ENCODE results near the gene CEP89. TPM values are rescaled to one million over a fixed set of nuclear protein-coding genes. Genes with fewer than 3 reads are reported as not detected.

CEP89 gene
- total RNA-seq, 4 donors from 2014 or later, result 3.4 to 20.9 (median 9.5) TPM

DNA sequence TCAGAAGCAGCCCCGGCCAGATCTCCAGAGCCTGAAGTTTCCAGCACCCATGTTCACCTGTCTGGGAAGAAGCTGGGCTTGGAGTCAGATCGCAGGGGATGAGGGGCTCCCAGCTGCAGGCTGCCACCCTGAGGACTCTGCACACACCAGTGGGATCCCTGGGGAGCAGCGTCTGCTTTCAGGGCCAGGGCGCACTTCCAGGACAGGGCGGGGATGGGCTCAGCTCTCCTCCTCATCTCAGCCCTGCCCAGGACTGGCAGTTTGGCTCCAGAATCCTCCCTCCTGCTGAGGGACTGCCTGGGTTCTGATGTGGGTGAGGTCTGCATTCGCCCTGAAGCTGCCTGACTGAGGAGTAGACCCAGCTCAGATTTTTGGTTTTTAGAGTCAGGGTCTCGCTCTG lies 105.7 kb downstream of the CEP89 start:
- H3K27me3 ChIP-seq, result no peaks in the 10 kb centered on the region
- H3K9me3 ChIP-seq, result no peaks in the 10 kb centered on the region
- DNase-seq (no peak), ATAC-seq (no peak)
- H3K4me3 ChIP-seq, result no peak overlapping the region
- no peak for TF ChIP-seq POLR2A (IDR thresholded peaks at IDR 0.05)
- TF ChIP-seq, protein P1, sequence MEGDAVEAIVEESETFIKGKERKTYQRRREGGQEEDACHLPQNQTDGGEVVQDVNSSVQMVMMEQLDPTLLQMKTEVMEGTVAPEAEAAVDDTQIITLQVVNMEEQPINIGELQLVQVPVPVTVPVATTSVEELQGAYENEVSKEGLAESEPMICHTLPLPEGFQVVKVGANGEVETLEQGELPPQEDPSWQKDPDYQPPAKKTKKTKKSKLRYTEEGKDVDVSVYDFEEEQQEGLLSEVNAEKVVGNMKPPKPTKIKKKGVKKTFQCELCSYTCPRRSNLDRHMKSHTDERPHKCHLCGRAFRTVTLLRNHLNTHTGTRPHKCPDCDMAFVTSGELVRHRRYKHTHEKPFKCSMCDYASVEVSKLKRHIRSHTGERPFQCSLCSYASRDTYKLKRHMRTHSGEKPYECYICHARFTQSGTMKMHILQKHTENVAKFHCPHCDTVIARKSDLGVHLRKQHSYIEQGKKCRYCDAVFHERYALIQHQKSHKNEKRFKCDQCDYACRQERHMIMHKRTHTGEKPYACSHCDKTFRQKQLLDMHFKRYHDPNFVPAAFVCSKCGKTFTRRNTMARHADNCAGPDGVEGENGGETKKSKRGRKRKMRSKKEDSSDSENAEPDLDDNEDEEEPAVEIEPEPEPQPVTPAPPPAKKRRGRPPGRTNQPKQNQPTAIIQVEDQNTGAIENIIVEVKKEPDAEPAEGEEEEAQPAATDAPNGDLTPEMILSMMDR (IDR thresholded peaks at IDR 0.05 in 4 of 5, conservative IDR thresholded peaks at IDR 0.05 in 1 of 5), result no peak
- intact Hi-C loops (cut with DNase I; ENCODE audit: low total_unique reads), result no loop called here
- H3K27ac ChIP-seq, result no peak overlapping the region
- H3K4me1 ChIP-seq, result no peaks in the 10 kb centered on the region
- no peaks in the 10 kb centered on the region for H3K36me3 ChIP-seq
- in situ Hi-C loops (cut with MboI; ENCODE audit: low sequenced_read_pairs in 4 of 4), result no loop called here

DNA sequence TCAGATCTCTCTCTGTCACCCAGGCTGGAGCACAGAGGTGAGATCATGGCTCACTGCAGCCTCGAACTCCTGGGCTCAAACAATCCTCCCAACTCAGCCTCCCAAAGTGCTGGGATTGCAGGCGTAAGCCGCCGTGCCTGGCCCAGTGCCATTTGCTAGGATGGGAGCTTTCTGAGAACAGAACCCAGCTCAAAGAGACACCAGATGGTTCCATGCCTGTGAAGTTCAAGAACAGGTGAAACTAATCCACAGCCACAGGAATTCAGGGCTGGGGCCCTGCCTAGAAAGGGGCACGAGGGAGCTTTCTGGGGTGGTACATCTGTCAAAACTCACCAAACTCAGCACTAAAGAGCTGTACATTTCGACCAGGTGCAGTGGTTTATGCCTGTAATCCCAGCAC lies 106.4 kb downstream of the CEP89 start:
- no peaks in the 10 kb centered on the region for H3K27me3 ChIP-seq
- no peak overlapping the region for H3K4me3 ChIP-seq
- ATAC-seq (no peak), DNase-seq (no peak)
- H3K36me3 ChIP-seq, result no peaks in the 10 kb centered on the region
- H3K9me3 ChIP-seq, result no peaks in the 10 kb centered on the region
- intact Hi-C loops (cut with DNase I; ENCODE audit: low total_unique reads), result no loop called here
- TF ChIP-seq, protein P1 (IDR thresholded peaks at IDR 0.05 in 4 of 5, conservative IDR thresholded peaks at IDR 0.05 in 1 of 5), result no peak
- no peak for TF ChIP-seq POLR2A (IDR thresholded peaks at IDR 0.05)
- H3K4me1 ChIP-seq, result no peaks in the 10 kb centered on the region
- H3K27ac ChIP-seq, result no peak overlapping the region
- in situ Hi-C loops (cut with MboI; ENCODE audit: low sequenced_read_pairs in 4 of 4), result no loop called here

DNA sequence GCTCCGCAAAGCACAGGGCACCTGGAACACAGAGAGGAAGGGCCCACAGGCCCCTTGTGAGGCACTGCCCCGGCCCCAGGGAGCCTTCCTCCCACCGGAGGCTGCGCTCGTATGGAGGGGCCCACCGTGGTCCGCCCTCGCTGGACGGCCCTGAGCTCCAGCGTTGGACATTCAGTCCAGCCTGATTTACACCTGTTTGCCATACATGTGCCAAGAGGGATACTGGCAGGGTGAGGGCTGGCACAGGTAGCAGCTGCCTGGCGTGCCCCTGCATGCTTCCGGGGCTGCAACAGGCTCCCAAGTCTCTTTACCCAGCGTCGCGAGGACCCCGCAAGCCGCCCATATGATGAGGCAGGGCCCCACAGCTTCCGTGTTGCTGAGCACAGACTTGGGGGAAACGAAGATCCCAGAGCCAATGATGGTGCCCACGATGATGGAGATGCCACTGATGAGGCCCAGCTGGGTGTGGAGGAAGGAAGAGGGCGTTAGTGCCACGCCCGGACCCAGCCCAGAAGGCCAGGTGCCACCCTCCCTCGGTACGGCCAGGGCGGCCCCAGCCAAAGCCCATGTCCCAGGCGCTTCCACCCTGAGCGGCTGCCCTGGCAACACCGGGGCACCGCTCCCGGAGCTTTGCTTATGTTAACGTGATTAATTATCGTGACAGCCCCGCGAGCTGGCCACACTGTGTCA lies 107.3 kb downstream of the CEP89 start:
- in situ Hi-C loops (cut with MboI; ENCODE audit: low sequenced_read_pairs in 4 of 4), result no loop called here
- H3K4me1 ChIP-seq, result no peaks in the 10 kb centered on the region
- DNase-seq (no peak), ATAC-seq (no peak)
- H3K4me3 ChIP-seq, result no peak overlapping the region
- H3K36me3 ChIP-seq, result no peaks in the 10 kb centered on the region
- H3K9me3 ChIP-seq, result no peaks in the 10 kb centered on the region
- intact Hi-C loops (cut with DNase I; ENCODE audit: low total_unique reads), result no loop called here
- no peak for TF ChIP-seq POLR2A (IDR thresholded peaks at IDR 0.05)
- TF ChIP-seq, protein P1 (IDR thresholded peaks at IDR 0.05 in 4 of 5, conservative IDR thresholded peaks at IDR 0.05 in 1 of 5), result no peak
- no peaks in the 10 kb centered on the region for H3K27me3 ChIP-seq
- H3K27ac ChIP-seq, result no peak overlapping the region

DNA sequence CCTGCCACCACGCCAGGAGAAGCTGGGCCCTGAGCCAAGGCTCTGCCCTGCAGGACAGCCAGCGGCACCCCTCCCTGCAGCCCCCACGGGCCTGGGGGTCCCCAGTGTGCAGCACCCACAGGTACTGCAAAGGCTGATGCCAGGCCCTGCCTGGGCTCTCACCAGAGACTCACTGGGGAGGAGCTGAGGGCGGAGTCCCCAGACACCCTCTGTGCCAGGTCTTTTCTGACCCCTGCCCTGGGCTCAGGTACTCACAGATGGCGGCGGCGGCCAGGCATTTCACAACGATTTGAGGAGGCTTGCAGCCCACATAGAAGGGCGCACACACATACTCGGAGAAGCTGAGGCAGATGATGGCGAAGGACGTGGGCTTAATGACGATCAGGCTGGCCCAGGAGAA lies 107.9 kb downstream of the CEP89 start:
- intact Hi-C loops (cut with DNase I; ENCODE audit: low total_unique reads), result no loop called here
- H3K36me3 ChIP-seq, result no peaks in the 10 kb centered on the region
- TF ChIP-seq, protein P1 (IDR thresholded peaks at IDR 0.05 in 4 of 5, conservative IDR thresholded peaks at IDR 0.05 in 1 of 5), result no peak
- no peak for TF ChIP-seq POLR2A (IDR thresholded peaks at IDR 0.05)
- ATAC-seq (no peak), DNase-seq (no peak)
- in situ Hi-C loops (cut with MboI; ENCODE audit: low sequenced_read_pairs in 4 of 4), result no loop called here
- H3K27ac ChIP-seq, result no peak overlapping the region
- H3K4me3 ChIP-seq, result no peak overlapping the region
- H3K4me1 ChIP-seq, result no peaks in the 10 kb centered on the region
- no peaks in the 10 kb centered on the region for H3K27me3 ChIP-seq
- H3K9me3 ChIP-seq, result no peaks in the 10 kb centered on the region

DNA sequence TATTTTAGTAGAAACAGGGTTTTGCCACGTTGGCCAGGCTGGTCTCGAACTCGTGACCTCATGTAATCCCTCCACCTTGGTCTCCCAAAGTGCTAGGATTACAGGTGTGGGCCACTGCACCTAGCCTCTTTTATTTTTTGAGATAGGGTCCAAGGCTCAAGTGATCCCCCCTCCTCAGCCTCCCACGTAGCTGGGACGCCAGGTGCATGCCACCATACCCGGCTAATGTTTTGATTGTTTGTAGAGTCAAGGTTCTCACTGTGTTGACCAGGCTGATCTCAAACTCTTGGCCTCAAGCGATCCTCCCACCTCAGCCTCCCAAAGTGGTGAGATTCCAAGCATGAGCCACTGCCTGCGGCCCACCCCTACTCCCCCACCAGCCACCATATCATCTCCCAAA lies 108.5 kb downstream of the CEP89 start:
- DNase-seq (no peak), ATAC-seq (no peak)
- Histone ChIP-seq H3K27ac (no peak overlapping the region), H3K9me3 (no peaks in the 10 kb centered on the region), H3K4me3 (no peak overlapping the region), H3K27me3 (no peaks in the 10 kb centered on the region), H3K4me1 (no peaks in the 10 kb centered on the region), H3K36me3 (no peaks in the 10 kb centered on the region)
- TF ChIP-seq, protein P1 (IDR thresholded peaks at IDR 0.05 in 4 of 5, conservative IDR thresholded peaks at IDR 0.05 in 1 of 5), result no peak
- no peak for TF ChIP-seq POLR2A (IDR thresholded peaks at IDR 0.05)
- in situ Hi-C loops (cut with MboI; ENCODE audit: low sequenced_read_pairs in 4 of 4) (no loop called here), intact Hi-C loops (cut with DNase I; ENCODE audit: low total_unique reads) (no loop called here)
